Panc1 (cell line): ENCODE measurements around the gene SMIM35. TPM values are rescaled to one million over a fixed set of nuclear protein-coding genes. Genes with fewer than 3 reads are reported as not detected.
"Not testable (repeated sequence)": the region's sequence is repeated elsewhere in the genome, so short reads cannot be mapped to it uniquely, and the experiment has no call there.

Experiments used
- ATAC-seq: fragments of 200-7000 bp; cut with Tn5 transposase; 2 replicates; pipeline ENCODE4 v1.9.1; 2020; ENCODE audit warnings: mild to moderate bottlenecking, moderate library complexity
- BruUV-seq: library from RNA; stranded (reverse); fragments of 400-500 nt; replicated peaks from 2 replicates; lab custom pipeline; 2021; lab: Mats Ljungman, UMichigan
- CTCF ChIA-PET: fragments of 300-600 bp; sonication (Branson Sonifier 250); formaldehyde crosslinking; loops from one replicate; lab custom pipeline; 2022; ENCODE audit warnings: antibody characterized with exemption; lab: Charles Lee
- POLR2A ChIA-PET: fragments of 300-600 bp; sonication (Branson Sonifier 250); formaldehyde crosslinking; loops from one replicate; lab custom pipeline; 2022; ENCODE audit warnings: antibody characterized with exemption; lab: Charles Lee
- DNase-seq: peaks from one replicate; pipeline ENCODE4 v3.0.0-alpha.2; 2010; ENCODE audit warnings: low read depth, low spot score
- H3K27ac ChIP-seq: 2 replicates; pipeline ENCODE4 v1.5.1; 2011; ENCODE audit warnings: mild to moderate bottlenecking, low read length, inconsistent platforms
- H3K27me3 ChIP-seq: fragments of 200-500 bp; sonication (Bioruptor generic); 2 replicates; pipeline ENCODE4 v1.6.0; 2014; ENCODE audit warnings: low read length, inconsistent platforms; ENCODE audit not compliant: control insufficient read depth, insufficient read depth
- H3K36me3 ChIP-seq: fragments of 200-500 bp; sonication (Bioruptor generic); 2 replicates; pipeline ENCODE4 v1.5.1; 2014; ENCODE audit warnings: inconsistent platforms, mild to moderate bottlenecking, low read length, moderate library complexity; ENCODE audit not compliant: control insufficient read depth, insufficient read depth
- H3K4me1 ChIP-seq: 2 replicates; pipeline ENCODE4 v1.5.1; 2011; ENCODE audit warnings: inconsistent platforms, mild to moderate bottlenecking, low read length, moderate library complexity; ENCODE audit not compliant: control insufficient read depth, insufficient read depth
- H3K4me3 ChIP-seq, 2 experiments: 2 replicates each; pipeline ENCODE4 v1.5.1; 2011 to 2012; ENCODE audit warnings: low read depth in 2 of 2, low read length in 2 of 2, mild to moderate bottlenecking in 2 of 2, inconsistent platforms in 1 of 2, moderate library complexity in 1 of 2
- H3K9me3 ChIP-seq: fragments of 200-500 bp; sonication (Bioruptor generic); 2 replicates; pipeline ENCODE4 v1.5.1; 2014; ENCODE audit warnings: low read depth, mild to moderate bottlenecking, inconsistent platforms, low read length, moderate library complexity; ENCODE audit not compliant: control insufficient read depth, insufficient read depth
- POLR2AphosphoS5 ChIP-seq: IDR thresholded peaks from 2 replicates; pipeline ENCODE4 v1.6.1; 2012; ENCODE audit warnings: mild to moderate bottlenecking, low read depth, low read length, moderate library complexity
- REST ChIP-seq, 2 experiments: IDR thresholded peaks; 2 replicates each; pipeline ENCODE4 v1.6.1; 2011 to 2012; ENCODE audit warnings: low read depth in 2 of 2, control low read depth in 1 of 2, low read length in 1 of 2, mild to moderate bottlenecking in 1 of 2, moderate library complexity in 1 of 2; ENCODE audit not compliant: insufficient read depth in 1 of 2
- SIN3A ChIP-seq: IDR thresholded peaks from 2 replicates; pipeline ENCODE4 v1.6.1; 2012; ENCODE audit warnings: low read depth, mild to moderate bottlenecking, low read length, moderate library complexity, borderline replicate concordance; ENCODE audit not compliant: insufficient read depth
- TCF7L2 ChIP-seq: IDR thresholded peaks from 2 replicates; pipeline ENCODE4 v1.6.1; 2011; ENCODE audit warnings: mild to moderate bottlenecking, low read depth, low read length, inconsistent platforms
- in situ Hi-C: cut with HindIII; loops from 2 replicates; pipeline ENCODE4 v1.10.0; 2016; ENCODE audit warnings: low sequenced_read_pairs, low pct_unique_long_range_greater_than_20kb
- intact Hi-C: fragments of 100-400 bp; cut with micrococcal nuclease; formaldehyde crosslinking; loops from one replicate; pipeline ENCODE4 v1.10.0; 2022; ENCODE audit not compliant: unreplicated experiment
- total RNA-seq: library from RNA; stranded (reverse); gene quantifications from one replicate; pipeline ENCODE4 v1.2.1, GENCODE V29; 2021; ENCODE audit not compliant: unreplicated experiment
- TF ChIP-seq, protein P1 (sequence below): fragments of 450-650 bp; IDR thresholded peaks from 2 replicates; pipeline ENCODE4 v1.5.1; 2017; ENCODE audit warnings: mild to moderate bottlenecking

The SMIM35 gene
- total RNA-seq, 1 experiment from 2014 or later: not detected

GRCh38 chr11:117978291-117978910 lies 108.4 kb downstream of the SMIM35 start:
- ATAC-seq, H3K4me1 ChIP-seq, H3K36me3 ChIP-seq, POLR2A ChIA-PET, BruUV-seq, DNase-seq, H3K27ac ChIP-seq, intact Hi-C loops, H3K9me3 ChIP-seq, in situ Hi-C loops, H3K4me3 ChIP-seq: not testable (repeated sequence)
- CTCF ChIA-PET: interaction anchor here (0.6 to 0.9 kb wide), 2 partner anchors 62 to 193 kb away, joined by 3 to 5 read pairs; no protein-coding TSS in a partner anchor
- peaks cover 18% of the 10 kb centered on the region for H3K27me3 ChIP-seq

GRCh38 chr11:117977612-117978264 lies 109.0 kb downstream of the SMIM35 start:
- in situ Hi-C loops, intact Hi-C loops: not testable (repeated sequence)

GRCh38 chr11:117977029-117977428 lies 109.7 kb downstream of the SMIM35 start:
- no peak for TF ChIP-seq POLR2AphosphoS5
- TF ChIP-seq SIN3A: no peak
- TF ChIP-seq, protein P1, sequence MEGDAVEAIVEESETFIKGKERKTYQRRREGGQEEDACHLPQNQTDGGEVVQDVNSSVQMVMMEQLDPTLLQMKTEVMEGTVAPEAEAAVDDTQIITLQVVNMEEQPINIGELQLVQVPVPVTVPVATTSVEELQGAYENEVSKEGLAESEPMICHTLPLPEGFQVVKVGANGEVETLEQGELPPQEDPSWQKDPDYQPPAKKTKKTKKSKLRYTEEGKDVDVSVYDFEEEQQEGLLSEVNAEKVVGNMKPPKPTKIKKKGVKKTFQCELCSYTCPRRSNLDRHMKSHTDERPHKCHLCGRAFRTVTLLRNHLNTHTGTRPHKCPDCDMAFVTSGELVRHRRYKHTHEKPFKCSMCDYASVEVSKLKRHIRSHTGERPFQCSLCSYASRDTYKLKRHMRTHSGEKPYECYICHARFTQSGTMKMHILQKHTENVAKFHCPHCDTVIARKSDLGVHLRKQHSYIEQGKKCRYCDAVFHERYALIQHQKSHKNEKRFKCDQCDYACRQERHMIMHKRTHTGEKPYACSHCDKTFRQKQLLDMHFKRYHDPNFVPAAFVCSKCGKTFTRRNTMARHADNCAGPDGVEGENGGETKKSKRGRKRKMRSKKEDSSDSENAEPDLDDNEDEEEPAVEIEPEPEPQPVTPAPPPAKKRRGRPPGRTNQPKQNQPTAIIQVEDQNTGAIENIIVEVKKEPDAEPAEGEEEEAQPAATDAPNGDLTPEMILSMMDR: no peak
- no peak for TF ChIP-seq REST (IDR thresholded peaks at IDR 0.05; ENCODE audit: insufficient read depth in 1 of 2, low read depth in 2 of 2, low read length in 1 of 2)
- no peak for TF ChIP-seq TCF7L2
- ATAC-seq (no peak), DNase-seq (no peak)
- ChIA-PET POLR2A (no interaction called here), CTCF (no interaction called here)
- intact Hi-C loops (no loop called here), in situ Hi-C loops (no loop called here)
- Histone ChIP-seq H3K27ac (no peak overlapping the region), H3K9me3 (no peaks in the 10 kb centered on the region), H3K27me3 (peaks cover 17% of the 10 kb centered on the region), H3K36me3 (no peaks in the 10 kb centered on the region), H3K4me1 (peaks cover 8% of the 10 kb centered on the region; the same call in 1 of the 2 replicates), H3K4me3 (no peak overlapping the region)
- no TSS peak for BruUV-seq

More at GRCh38 chr11:117977612-117978264, 109.0 kb downstream of the SMIM35 start:
- BruUV-seq, POLR2A ChIA-PET, DNase-seq, H3K4me1 ChIP-seq, H3K9me3 ChIP-seq, H3K4me3 ChIP-seq, ATAC-seq, H3K36me3 ChIP-seq, H3K27ac ChIP-seq: not testable (repeated sequence)
- CTCF ChIA-PET: interaction anchor here (0.6 to 0.9 kb wide), 2 partner anchors 62 to 194 kb away, joined by 3 to 5 read pairs; no protein-coding TSS in a partner anchor
- peaks cover 17% of the 10 kb centered on the region for H3K27me3 ChIP-seq
